Stimulated activated naive CD8-positive, alpha-beta T cell treated with anti-CD3 and anti-CD28 coated beads, Interleukin-15, Interleukin-2, amounts not matched to agents 100 ng/mL and 50 ng/mL, for 24 hours (primary cell): ENCODE results near the gene PTPRE.

Source experiments
- H3K27ac Mint-ChIP-seq: one replicate; pipeline ENCODE4 v1.8.0; 2021; ENCODE audit warnings: mild to moderate bottlenecking, mixed read lengths
- H3K27me3 Mint-ChIP-seq: one replicate; pipeline ENCODE4 v1.8.0; 2021; ENCODE audit warnings: mixed read lengths
- H3K36me3 Mint-ChIP-seq: one replicate; pipeline ENCODE4 v1.8.0; 2021; ENCODE audit warnings: low read depth, mixed read lengths
- H3K4me1 Mint-ChIP-seq: one replicate; pipeline ENCODE4 v1.8.0; 2021; ENCODE audit warnings: low read depth, mixed read lengths
- H3K4me3 Mint-ChIP-seq: one replicate; pipeline ENCODE4 v1.8.0; 2021; ENCODE audit warnings: mild to moderate bottlenecking, mixed read lengths
- H3K9me3 Mint-ChIP-seq: one replicate; pipeline ENCODE4 v1.8.0; 2021; ENCODE audit warnings: mixed read lengths

Gene PTPRE

GRCh38 chr10:127909716-127910463 lies 3.0 kb downstream of the PTPRE start:
- Mint-ChIP-seq H3K9me3 (no peaks in the 10 kb centered on the region), H3K4me1 (no peaks in the 10 kb centered on the region), H3K36me3 (no peaks in the 10 kb centered on the region), H3K4me3 (no peak overlapping the region), H3K27ac (no peak overlapping the region), H3K27me3 (peaks cover 14% of the 10 kb centered on the region)

- no peak overlapping the region for H3K27ac Mint-ChIP-seq
- no peak overlapping the region for H3K4me3 Mint-ChIP-seq
- H3K4me1 Mint-ChIP-seq: no peaks in the 10 kb centered on the region
- H3K27me3 Mint-ChIP-seq: peaks cover 9% of the 10 kb centered on the region
- no peaks in the 10 kb centered on the region for H3K36me3 Mint-ChIP-seq
- no peaks in the 10 kb centered on the region for H3K9me3 Mint-ChIP-seq
Observed at GRCh38 chr10:127910464-127910770, 3.5 kb downstream of the PTPRE start.

- H3K27me3 Mint-ChIP-seq: peaks cover 6% of the 10 kb centered on the region
- H3K4me3 Mint-ChIP-seq: no peak overlapping the region
- no peaks in the 10 kb centered on the region for H3K36me3 Mint-ChIP-seq
- peaks cover 3% of the 10 kb centered on the region for H3K9me3 Mint-ChIP-seq
- H3K4me1 Mint-ChIP-seq: no peaks in the 10 kb centered on the region
- no peak overlapping the region for H3K27ac Mint-ChIP-seq
Observed at GRCh38 chr10:127911218-127911866, 4.4 kb downstream of the PTPRE start.

GRCh38 chr10:127911867-127912257 lies 5.0 kb downstream of the PTPRE start:
- H3K4me3 Mint-ChIP-seq: no peak overlapping the region
- peaks cover 4% of the 10 kb centered on the region for H3K9me3 Mint-ChIP-seq
- no peaks in the 10 kb centered on the region for H3K36me3 Mint-ChIP-seq
- H3K4me1 Mint-ChIP-seq: no peaks in the 10 kb centered on the region
- no peak overlapping the region for H3K27ac Mint-ChIP-seq
- H3K27me3 Mint-ChIP-seq: peaks cover 6% of the 10 kb centered on the region

GRCh38 chr10:127912607-127913367 lies 5.9 kb downstream of the PTPRE start:
- H3K27ac Mint-ChIP-seq: no peak overlapping the region
- H3K27me3 Mint-ChIP-seq: peaks cover 6% of the 10 kb centered on the region

GRCh38 chr10:127913368-127913759 lies 6.5 kb downstream of the PTPRE start:
- H3K27ac Mint-ChIP-seq: no peak overlapping the region
- H3K9me3 Mint-ChIP-seq: peaks cover 4% of the 10 kb centered on the region
- no peaks in the 10 kb centered on the region for H3K4me1 Mint-ChIP-seq
- H3K4me3 Mint-ChIP-seq: no peak overlapping the region
- no peaks in the 10 kb centered on the region for H3K36me3 Mint-ChIP-seq
- peaks cover 1% of the 10 kb centered on the region for H3K27me3 Mint-ChIP-seq

More at GRCh38 chr10:127912607-127913367, 5.9 kb downstream of the PTPRE start:
- Mint-ChIP-seq H3K4me1 (no peaks in the 10 kb centered on the region), H3K9me3 (peaks cover 4% of the 10 kb centered on the region), H3K4me3 (no peak overlapping the region), H3K36me3 (no peaks in the 10 kb centered on the region)

GRCh38 chr10:127915324-127915723 lies 8.4 kb downstream of the PTPRE start:
- Mint-ChIP-seq H3K4me1 (peaks cover 10% of the 10 kb centered on the region), H3K27ac (no peak overlapping the region), H3K27me3 (no peaks in the 10 kb centered on the region), H3K4me3 (no peak overlapping the region), H3K36me3 (no peaks in the 10 kb centered on the region), H3K9me3 (peaks cover 4% of the 10 kb centered on the region)

- Mint-ChIP-seq H3K4me3 (no peak overlapping the region), H3K4me1 (peaks cover 10% of the 10 kb centered on the region), H3K27me3 (no peaks in the 10 kb centered on the region), H3K9me3 (peaks cover 4% of the 10 kb centered on the region), H3K36me3 (no peaks in the 10 kb centered on the region), H3K27ac (no peak overlapping the region)
Observed at GRCh38 chr10:127916826-127917225, 9.9 kb downstream of the PTPRE start.

GRCh38 chr10:127918572-127918971 lies 11.7 kb downstream of the PTPRE start:
- Mint-ChIP-seq H3K27ac (no peak overlapping the region), H3K9me3 (peaks cover 4% of the 10 kb centered on the region), H3K4me3 (no peak overlapping the region), H3K36me3 (no peaks in the 10 kb centered on the region), H3K4me1 (peaks cover 10% of the 10 kb centered on the region), H3K27me3 (no peaks in the 10 kb centered on the region)

GRCh38 chr10:127919418-127920271 lies 12.7 kb downstream of the PTPRE start:
- peaks cover 10% of the 10 kb centered on the region for H3K4me1 Mint-ChIP-seq
- H3K36me3 Mint-ChIP-seq: no peaks in the 10 kb centered on the region
- peaks cover 4% of the 10 kb centered on the region for H3K9me3 Mint-ChIP-seq
- no peak overlapping the region for H3K4me3 Mint-ChIP-seq
- H3K27me3 Mint-ChIP-seq: no peaks in the 10 kb centered on the region
- H3K27ac Mint-ChIP-seq: no peak overlapping the region

GRCh38 chr10:127920306-127921074 lies 13.6 kb downstream of the PTPRE start:
- no peak overlapping the region for H3K27ac Mint-ChIP-seq
- no peaks in the 10 kb centered on the region for H3K36me3 Mint-ChIP-seq
- peaks cover 4% of the 10 kb centered on the region for H3K9me3 Mint-ChIP-seq
- peaks cover 10% of the 10 kb centered on the region for H3K4me1 Mint-ChIP-seq
- no peak overlapping the region for H3K4me3 Mint-ChIP-seq
- H3K27me3 Mint-ChIP-seq: no peaks in the 10 kb centered on the region

GRCh38 chr10:127921075-127921752 lies 14.3 kb downstream of the PTPRE start:
- Mint-ChIP-seq H3K27ac (no peak overlapping the region), H3K4me3 (no peak overlapping the region), H3K36me3 (no peaks in the 10 kb centered on the region), H3K27me3 (no peaks in the 10 kb centered on the region), H3K9me3 (peaks cover 2% of the 10 kb centered on the region), H3K4me1 (peaks cover 10% of the 10 kb centered on the region)

GRCh38 chr10:127921753-127922145 lies 14.8 kb downstream of the PTPRE start:
- Mint-ChIP-seq H3K9me3 (no peaks in the 10 kb centered on the region), H3K27ac (no peak overlapping the region), H3K4me1 (peaks cover 10% of the 10 kb centered on the region), H3K27me3 (no peaks in the 10 kb centered on the region), H3K4me3 (no peak overlapping the region), H3K36me3 (no peaks in the 10 kb centered on the region)

- no peaks in the 10 kb centered on the region for H3K9me3 Mint-ChIP-seq
- H3K27ac Mint-ChIP-seq: no peak overlapping the region
- H3K4me3 Mint-ChIP-seq: no peak overlapping the region
- H3K4me1 Mint-ChIP-seq: peaks cover 10% of the 10 kb centered on the region
- no peaks in the 10 kb centered on the region for H3K36me3 Mint-ChIP-seq
- H3K27me3 Mint-ChIP-seq: no peaks in the 10 kb centered on the region
Observed at GRCh38 chr10:127922206-127922605, 15.3 kb downstream of the PTPRE start.
